K562 (cell line): ENCODE measurements around the gene SAE1. TPM values are rescaled to one million over a fixed set of nuclear protein-coding genes. Genes with fewer than 3 reads are reported as not detected.
A peak's percentile ranks its signal among the peaks of the same experiment; 100 is the strongest.

Source experiments
- ATAC-seq: fragments of 200-7000 bp; cut with Tn5 transposase; 3 replicates; pipeline ENCODE4 v1.9.1; 2020; ENCODE audit warnings: moderate library complexity
- BruUV-seq: library from RNA; stranded (reverse); fragments of 400-500 nt; replicated peaks from 2 replicates; lab custom pipeline; 2021; lab: Mats Ljungman, UMichigan
- CTCF ChIA-PET: fragments of 300-600 bp; formaldehyde crosslinking; extraction: SDS; loops from one replicate; lab custom pipeline; 2021; ENCODE audit warnings: low intra/inter-chr PET ratio; lab: Yijun Ruan, JAX
- POLR2A ChIA-PET: fragments of 300-600, 350-650 bp; sonication (Branson Sonifier 250); formaldehyde crosslinking; extraction: SDS; loops from one replicate; lab custom pipeline; 2021; ENCODE audit warnings: antibody characterized with exemption, inconsistent platforms; lab: Yijun Ruan, JAX
- DNase-seq, 4 experiments: peaks; one replicate each; pipeline versions ENCODE4 v3.0.0 to v3.0.0-alpha.2; 2011 to 2018; ENCODE audit warnings: low spot score in 3 of 4, mixed read lengths in 3 of 4; ENCODE audit errors: extremely low read depth in 1 of 4
- FAIRE-seq: peaks from 2 replicates; lab custom pipeline; 2011; peaks lifted over from hg19 to GRCh38; lab: Jason Lieb, UNC
- H2AFZ ChIP-seq: 2 replicates; pipeline ENCODE4 v1.6.0; 2011; ENCODE audit warnings: low read depth, low read length, control low read depth, inconsistent platforms
- H3K27ac ChIP-seq: fragments of 200-600 bp; 3 replicates; pipeline ENCODE4 v1.8.0; 2011; ENCODE audit warnings: low read depth, mild to moderate bottlenecking, control low read depth, inconsistent platforms, low read length, moderate library complexity, mixed read lengths; ENCODE audit errors: extremely low read depth
- H3K27me3 ChIP-seq, 2 experiments: fragments of 300-600 bp in 1 of 2; 2 replicates in 1 of 2; 3 replicates in 1 of 2; pipeline versions ENCODE4 v1.6.0 to v1.8.0; 2011; ENCODE audit warnings: inconsistent platforms in 2 of 2, low read length in 2 of 2, mild to moderate bottlenecking in 1 of 2, mixed read lengths in 1 of 2, moderate library complexity in 1 of 2; ENCODE audit not compliant: control insufficient read depth in 2 of 2, insufficient read depth in 2 of 2
- H3K36me3 ChIP-seq: fragments of 300-600 bp; 3 replicates; pipeline ENCODE4 v1.8.0; 2011; ENCODE audit warnings: mild to moderate bottlenecking, low read length, inconsistent platforms; ENCODE audit not compliant: control insufficient read depth, insufficient read depth
- H3K4me1 ChIP-seq, 2 experiments: fragments of 200-600 bp in 1 of 2; replicated peaks in 1 of 2; 2 replicates in 1 of 2; 3 replicates in 1 of 2; pipeline versions ENCODE4 v1.5.1 to v1.8.0; 2011; ENCODE audit warnings: inconsistent platforms in 2 of 2, low read length in 2 of 2, mild to moderate bottlenecking in 1 of 2, mixed read lengths in 1 of 2, moderate library complexity in 1 of 2; ENCODE audit not compliant: control insufficient read depth in 2 of 2, insufficient read depth in 2 of 2
- H3K4me2 ChIP-seq: 2 replicates; pipeline ENCODE4 v1.6.1; 2011; ENCODE audit warnings: low read length, control low read depth, inconsistent platforms, mixed read lengths; ENCODE audit not compliant: insufficient read depth
- H3K4me3 ChIP-seq: fragments of 200-600 bp; sonication (generic), shearing (Covaris generic); 2 replicates; pipeline ENCODE4 v1.5.1; 2016; ENCODE audit warnings: control low read depth, inconsistent platforms
- H3K79me2 ChIP-seq: fragments of 200-600 bp; 3 replicates; pipeline ENCODE4 v1.8.0; 2011; ENCODE audit warnings: low read length, inconsistent platforms; ENCODE audit not compliant: control insufficient read depth, insufficient read depth
- H3K9ac ChIP-seq, 2 experiments: 2 replicates each; pipeline versions ENCODE4 v1.6.0 to v1.6.1; 2011; ENCODE audit warnings: low read depth in 2 of 2, low read length in 2 of 2, control low read depth in 1 of 2, inconsistent platforms in 1 of 2, mild to moderate bottlenecking in 1 of 2, mixed read lengths in 1 of 2; ENCODE audit not compliant: insufficient read depth in 1 of 2
- H3K9me1 ChIP-seq: one replicate; pipeline ENCODE4 v1.6.0; 2011; ENCODE audit warnings: inconsistent platforms, mild to moderate bottlenecking, low read length, moderate library complexity; ENCODE audit not compliant: control insufficient read depth, insufficient read depth
- H3K9me3 ChIP-seq: replicated peaks from 2 replicates; pipeline ENCODE4 v1.5.1; 2011; ENCODE audit warnings: low read depth, low read length, inconsistent platforms; ENCODE audit not compliant: control insufficient read depth, insufficient read depth
- H4K20me1 ChIP-seq: replicated peaks from 2 replicates; pipeline ENCODE4 v1.6.1; 2011; ENCODE audit warnings: low read length, inconsistent platforms, mixed read lengths; ENCODE audit not compliant: control insufficient read depth, insufficient read depth
- ARID2 ChIP-seq: fragments of 450-650 bp; IDR thresholded peaks from 2 replicates; pipeline ENCODE4 v1.6.1; 2017; ENCODE audit warnings: antibody characterized with exemption, mild to moderate bottlenecking
- MYBL2 ChIP-seq, 2 experiments: fragments of 450-650 bp in 1 of 2; sonication (generic) in 1 of 2; formaldehyde crosslinking in 1 of 2; IDR thresholded peaks; 2 replicates each; pipeline versions ENCODE4 v1.6.1 to v1.8.1; 2017 to 2022; ENCODE audit warnings: borderline replicate concordance in 1 of 2, inconsistent platforms in 1 of 2, low read depth in 1 of 2, mild to moderate bottlenecking in 1 of 2, missing genetic modification reagents in 1 of 2, moderate library complexity in 1 of 2
- NELFE ChIP-seq: IDR thresholded peaks from 2 replicates; pipeline ENCODE4 v1.6.1; 2011; ENCODE audit warnings: mild to moderate bottlenecking; ENCODE audit not compliant: insufficient read depth, insufficient read length
- NFE2L1 ChIP-seq: fragments of 450-650 bp; IDR thresholded peaks from 2 replicates; pipeline ENCODE4 v1.6.1; 2016; ENCODE audit warnings: missing genetic modification characterization, low read depth, mild to moderate bottlenecking, missing compliant biosample characterization, moderate library complexity, borderline replicate concordance
- WGBS: fragments of 100-300 bp; shearing (Covaris generic); methylation state at CpG from one replicate; pipeline ENCODE4 v1.1.6; 2016; ENCODE audit warnings: low coverage, mixed read lengths; ENCODE audit not compliant: insufficient coverage; ENCODE audit errors: missing lambda C conversion rate; 5-methylcytosine and 5-hydroxymethylcytosine counted together
- in situ Hi-C: fragments of 300-500 bp; cut with MboI; formaldehyde crosslinking; loops from 4 replicates; pipeline ENCODE4 v1.15.0; 2018; ENCODE audit warnings: inconsistent platforms, mixed read lengths
- intact Hi-C: fragments of 100-400 bp; cut with micrococcal nuclease; formaldehyde crosslinking; loops from 2 replicates; pipeline ENCODE4 v1.14.2; 2022
- polyA plus RNA-seq, 8 experiments: library from polyadenylated mRNA; depleted of rRNA in 4 of 8; stranded (reverse) in 5 of 8; unstranded in 3 of 8; fragments of >200 nt; fragmentation: Nextera tagmentation in 2 of 8; fragmentation: Illumina TruSeq in 1 of 8; extraction: Ambion mirVana in 2 of 8; extraction: Trizol in 1 of 8; gene quantifications; 2 replicates each; pipeline versions ENCODE4 v1.2.1 to v1.2.3, GENCODE V29; 2011 to 2014; ENCODE audit warnings: inconsistent platforms in 1 of 8, missing spikeins in 1 of 8
- total RNA-seq, 7 experiments: library from RNA; depleted of rRNA in 6 of 7; stranded (reverse); fragments of >200 nt in 6 of 7; fragmentation: Illumina TruSeq in 2 of 7; extraction: Trizol in 2 of 7; gene quantifications; 2 replicates each; pipeline versions ENCODE4 v1.2.1 to v1.2.3, GENCODE V29; 2011 to 2021; ENCODE audit warnings: low replicate concordance in 1 of 7
- TF ChIP-seq, protein P1 (sequence below): fragments of 450-650 bp; IDR thresholded peaks from one replicate; pipeline ENCODE4 v1.6.1; 2018; ENCODE audit warnings: mild to moderate bottlenecking, moderate library complexity; ENCODE audit not compliant: partially characterized antibody
- TF ChIP-seq, protein P2 (sequence below): sonication (generic); formaldehyde crosslinking; IDR thresholded peaks from 2 replicates; pipeline ENCODE4 v1.8.0; 2022; ENCODE audit warnings: mild to moderate bottlenecking, missing genetic modification reagents
- TF ChIP-seq, protein P3 (sequence below): fragments of 150-350 bp; IDR thresholded peaks from 2 replicates; pipeline ENCODE4 v1.6.1; 2014; ENCODE audit warnings: low read depth, mild to moderate bottlenecking, low read length, borderline replicate concordance

SAE1 gene
- total and polyA plus RNA-seq, 9 of the 15 experiments (the other 6 are each of a cell fraction or from before 2014, with no cell fraction given): 82.8 to 299 (median 217) TPM

GRCh38 chr19:47228168-47228936 is 97.7 kb downstream of the SAE1 start:
- H3K27me3 ChIP-seq: no peaks in the 10 kb centered on the region; a peak in 1 of 5 replicates
- peaks cover 17% of the 10 kb centered on the region; the same call in 1 of the 2 replicates for H4K20me1 ChIP-seq
- H3K36me3 ChIP-seq: peaks cover 11% of the 10 kb centered on the region; the same call in 2 of the 3 replicates
- ATAC-seq (peak; percentile 50), FAIRE-seq (peak; percentile 56), DNase-seq (peak; percentile 26 to 81 (median 46))
- POLR2A ChIA-PET: interaction anchor here (0.6 to 8.2 kb wide), 8 partner anchors 10 to 1761 kb away, joined by 3 to 171 read pairs (median 10); partner anchors contain the start of gene CCDC9
- peaks cover 61% of the 10 kb centered on the region for H3K79me2 ChIP-seq
- 2% methylated on average over 18 of the region's 50 CpGs for WGBS
- H3K9ac ChIP-seq: peak overlapping the region; percentile 87 to 99
- peak overlapping the region; percentile 100 for H3K4me3 ChIP-seq
- in situ Hi-C loops: no loop called here
- no peaks in the 10 kb centered on the region for H3K9me3 ChIP-seq
- H3K4me2 ChIP-seq: peak overlapping the region; percentile 100
- no TSS peak for BruUV-seq
- no peaks in the 10 kb centered on the region for H3K9me1 ChIP-seq
- CTCF ChIA-PET: no interaction called here
- H2AFZ ChIP-seq: peak overlapping the region; percentile 49; the same call in 1 of the 2 replicates
- H3K27ac ChIP-seq: peak overlapping the region; percentile 93
- H3K4me1 ChIP-seq: peaks cover 25 to 75% of the 10 kb centered on the region in 2 experiments
- intact Hi-C loops: loop anchor here (5.0 kb wide), 1 partner anchor 76 kb away; no protein-coding TSS in a partner anchor
- no peak for TF ChIP-seq MYBL2 (IDR thresholded peaks at IDR 0.05; ENCODE audit: low read depth)
- TF ChIP-seq MYBL2 (CRISPR knock-in tag; IDR thresholded peaks at IDR 0.05; ENCODE audit: borderline replicate concordance): no peak
- TF ChIP-seq NELFE: no peak
- no peak for TF ChIP-seq NFE2L1 (tag)
- TF ChIP-seq ARID2: no peak
- TF ChIP-seq, protein P1, sequence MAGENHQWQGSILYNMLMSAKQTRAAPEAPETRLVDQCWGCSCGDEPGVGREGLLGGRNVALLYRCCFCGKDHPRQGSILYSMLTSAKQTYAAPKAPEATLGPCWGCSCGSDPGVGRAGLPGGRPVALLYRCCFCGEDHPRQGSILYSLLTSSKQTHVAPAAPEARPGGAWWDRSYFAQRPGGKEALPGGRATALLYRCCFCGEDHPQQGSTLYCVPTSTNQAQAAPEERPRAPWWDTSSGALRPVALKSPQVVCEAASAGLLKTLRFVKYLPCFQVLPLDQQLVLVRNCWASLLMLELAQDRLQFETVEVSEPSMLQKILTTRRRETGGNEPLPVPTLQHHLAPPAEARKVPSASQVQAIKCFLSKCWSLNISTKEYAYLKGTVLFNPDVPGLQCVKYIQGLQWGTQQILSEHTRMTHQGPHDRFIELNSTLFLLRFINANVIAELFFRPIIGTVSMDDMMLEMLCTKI: no peak
- TF ChIP-seq, protein P2, sequence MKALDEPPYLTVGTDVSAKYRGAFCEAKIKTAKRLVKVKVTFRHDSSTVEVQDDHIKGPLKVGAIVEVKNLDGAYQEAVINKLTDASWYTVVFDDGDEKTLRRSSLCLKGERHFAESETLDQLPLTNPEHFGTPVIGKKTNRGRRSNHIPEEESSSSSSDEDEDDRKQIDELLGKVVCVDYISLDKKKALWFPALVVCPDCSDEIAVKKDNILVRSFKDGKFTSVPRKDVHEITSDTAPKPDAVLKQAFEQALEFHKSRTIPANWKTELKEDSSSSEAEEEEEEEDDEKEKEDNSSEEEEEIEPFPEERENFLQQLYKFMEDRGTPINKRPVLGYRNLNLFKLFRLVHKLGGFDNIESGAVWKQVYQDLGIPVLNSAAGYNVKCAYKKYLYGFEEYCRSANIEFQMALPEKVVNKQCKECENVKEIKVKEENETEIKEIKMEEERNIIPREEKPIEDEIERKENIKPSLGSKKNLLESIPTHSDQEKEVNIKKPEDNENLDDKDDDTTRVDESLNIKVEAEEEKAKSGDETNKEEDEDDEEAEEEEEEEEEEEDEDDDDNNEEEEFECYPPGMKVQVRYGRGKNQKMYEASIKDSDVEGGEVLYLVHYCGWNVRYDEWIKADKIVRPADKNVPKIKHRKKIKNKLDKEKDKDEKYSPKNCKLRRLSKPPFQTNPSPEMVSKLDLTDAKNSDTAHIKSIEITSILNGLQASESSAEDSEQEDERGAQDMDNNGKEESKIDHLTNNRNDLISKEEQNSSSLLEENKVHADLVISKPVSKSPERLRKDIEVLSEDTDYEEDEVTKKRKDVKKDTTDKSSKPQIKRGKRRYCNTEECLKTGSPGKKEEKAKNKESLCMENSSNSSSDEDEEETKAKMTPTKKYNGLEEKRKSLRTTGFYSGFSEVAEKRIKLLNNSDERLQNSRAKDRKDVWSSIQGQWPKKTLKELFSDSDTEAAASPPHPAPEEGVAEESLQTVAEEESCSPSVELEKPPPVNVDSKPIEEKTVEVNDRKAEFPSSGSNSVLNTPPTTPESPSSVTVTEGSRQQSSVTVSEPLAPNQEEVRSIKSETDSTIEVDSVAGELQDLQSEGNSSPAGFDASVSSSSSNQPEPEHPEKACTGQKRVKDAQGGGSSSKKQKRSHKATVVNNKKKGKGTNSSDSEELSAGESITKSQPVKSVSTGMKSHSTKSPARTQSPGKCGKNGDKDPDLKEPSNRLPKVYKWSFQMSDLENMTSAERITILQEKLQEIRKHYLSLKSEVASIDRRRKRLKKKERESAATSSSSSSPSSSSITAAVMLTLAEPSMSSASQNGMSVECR (CRISPR knock-in tag): 0 out of 2 replicates have a peak, but pooled peaks have one; percentile 43
- TF ChIP-seq, protein P3, sequence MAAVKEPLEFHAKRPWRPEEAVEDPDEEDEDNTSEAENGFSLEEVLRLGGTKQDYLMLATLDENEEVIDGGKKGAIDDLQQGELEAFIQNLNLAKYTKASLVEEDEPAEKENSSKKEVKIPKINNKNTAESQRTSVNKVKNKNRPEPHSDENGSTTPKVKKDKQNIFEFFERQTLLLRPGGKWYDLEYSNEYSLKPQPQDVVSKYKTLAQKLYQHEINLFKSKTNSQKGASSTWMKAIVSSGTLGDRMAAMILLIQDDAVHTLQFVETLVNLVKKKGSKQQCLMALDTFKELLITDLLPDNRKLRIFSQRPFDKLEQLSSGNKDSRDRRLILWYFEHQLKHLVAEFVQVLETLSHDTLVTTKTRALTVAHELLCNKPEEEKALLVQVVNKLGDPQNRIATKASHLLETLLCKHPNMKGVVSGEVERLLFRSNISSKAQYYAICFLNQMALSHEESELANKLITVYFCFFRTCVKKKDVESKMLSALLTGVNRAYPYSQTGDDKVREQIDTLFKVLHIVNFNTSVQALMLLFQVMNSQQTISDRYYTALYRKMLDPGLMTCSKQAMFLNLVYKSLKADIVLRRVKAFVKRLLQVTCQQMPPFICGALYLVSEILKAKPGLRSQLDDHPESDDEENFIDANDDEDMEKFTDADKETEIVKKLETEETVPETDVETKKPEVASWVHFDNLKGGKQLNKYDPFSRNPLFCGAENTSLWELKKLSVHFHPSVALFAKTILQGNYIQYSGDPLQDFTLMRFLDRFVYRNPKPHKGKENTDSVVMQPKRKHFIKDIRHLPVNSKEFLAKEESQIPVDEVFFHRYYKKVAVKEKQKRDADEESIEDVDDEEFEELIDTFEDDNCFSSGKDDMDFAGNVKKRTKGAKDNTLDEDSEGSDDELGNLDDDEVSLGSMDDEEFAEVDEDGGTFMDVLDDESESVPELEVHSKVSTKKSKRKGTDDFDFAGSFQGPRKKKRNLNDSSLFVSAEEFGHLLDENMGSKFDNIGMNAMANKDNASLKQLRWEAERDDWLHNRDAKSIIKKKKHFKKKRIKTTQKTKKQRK: no peak
